Skeletal muscle cell (primary cell): Measurements from ENCODE around the gene APAF1.

Experiments
- DNase-seq: peaks from one replicate; pipeline ENCODE4 v3.0.0-alpha.2; 2010; ENCODE audit warnings: low read depth
- H3K4me3 ChIP-seq: 2 replicates; pipeline ENCODE4 v1.5.1; 2011; ENCODE audit warnings: low read depth, mild to moderate bottlenecking, control low read depth, low read length, moderate library complexity

Gene APAF1

GRCh38 chr12:98653866-98654493 lies 8.9 kb downstream of the APAF1 start:
- peak; percentile 25 for DNase-seq
- no peak overlapping the region for H3K4me3 ChIP-seq

GRCh38 chr12:98656289-98657101 lies 11.4 kb downstream of the APAF1 start:
- no peak for DNase-seq
- no peak overlapping the region for H3K4me3 ChIP-seq

- H3K4me3 ChIP-seq, result no peak overlapping the region
- DNase-seq, result no peak
Observed at GRCh38 chr12:98660521-98660920, 15.4 kb downstream of the APAF1 start.

- no peak overlapping the region for H3K4me3 ChIP-seq
- no peak for DNase-seq
Observed at GRCh38 chr12:98669751-98670150, 24.7 kb downstream of the APAF1 start.

- H3K4me3 ChIP-seq, result no peak overlapping the region
- DNase-seq, result no peak
Observed at GRCh38 chr12:98671459-98671858, 26.4 kb downstream of the APAF1 start.

- no peak overlapping the region for H3K4me3 ChIP-seq
- DNase-seq, result no peak
Observed at GRCh38 chr12:98674841-98675240, 29.8 kb downstream of the APAF1 start.

GRCh38 chr12:98678236-98678945 lies 33.3 kb downstream of the APAF1 start:
- H3K4me3 ChIP-seq, result no peak overlapping the region

GRCh38 chr12:98678946-98679610 lies 34.0 kb downstream of the APAF1 start:
- no peak for DNase-seq
- no peak overlapping the region for H3K4me3 ChIP-seq

More at GRCh38 chr12:98678236-98678945, 33.3 kb downstream of the APAF1 start:
- DNase-seq, result no peak

GRCh38 chr12:98679611-98680005 lies 34.5 kb downstream of the APAF1 start:
- no peak for DNase-seq
- H3K4me3 ChIP-seq, result no peak overlapping the region

- H3K4me3 ChIP-seq, result no peak overlapping the region
- no peak for DNase-seq
Observed at GRCh38 chr12:98684199-98684598, 39.1 kb downstream of the APAF1 start.

- H3K4me3 ChIP-seq, result no peak overlapping the region
- no peak for DNase-seq
Observed at GRCh38 chr12:98686603-98687002, 41.5 kb downstream of the APAF1 start.

GRCh38 chr12:98691351-98691750 lies 46.3 kb downstream of the APAF1 start:
- DNase-seq, result no peak
- H3K4me3 ChIP-seq, result no peak overlapping the region

- no peak overlapping the region for H3K4me3 ChIP-seq
- no peak for DNase-seq
Observed at GRCh38 chr12:98696036-98696646, 51.1 kb downstream of the APAF1 start.

- H3K4me3 ChIP-seq, result no peak overlapping the region
- no peak for DNase-seq
Observed at GRCh38 chr12:98697209-98697608, 52.1 kb downstream of the APAF1 start.

- no peak overlapping the region for H3K4me3 ChIP-seq
- DNase-seq, result peak; percentile 7
Observed at GRCh38 chr12:98698603-98699463, 53.7 kb downstream of the APAF1 start.

- no peak overlapping the region for H3K4me3 ChIP-seq
- no peak for DNase-seq
Observed at GRCh38 chr12:98699586-98699985, 54.5 kb downstream of the APAF1 start.

GRCh38 chr12:98701166-98701565 lies 56.1 kb downstream of the APAF1 start:
- DNase-seq, result no peak
- H3K4me3 ChIP-seq, result no peak overlapping the region

GRCh38 chr12:98709022-98709421 lies 63.9 kb downstream of the APAF1 start:
- DNase-seq, result no peak
- H3K4me3 ChIP-seq, result no peak overlapping the region

GRCh38 chr12:98714426-98714825 lies 69.3 kb downstream of the APAF1 start:
- H3K4me3 ChIP-seq, result no peak overlapping the region
- DNase-seq, result no peak
